SK-N-MC (cell line): ENCODE measurements around the gene ARHGAP24.

Experiments used
- DNase-seq: peaks from one replicate; pipeline ENCODE4 v3.0.0-alpha.2; 2011; ENCODE audit warnings: low read depth, low spot score
- H3K27ac ChIP-seq: fragments of 200-600 bp; sonication (generic); 2 replicates; pipeline ENCODE4 v1.5.1; 2016; ENCODE audit warnings: mixed run types
- H3K36me3 ChIP-seq: fragments of 200-600 bp; sonication (generic); 2 replicates; pipeline ENCODE4 v1.6.1; 2017; ENCODE audit warnings: antibody characterized with exemption, low read length, mixed read lengths; ENCODE audit not compliant: insufficient read depth
- H3K4me3 ChIP-seq: fragments of 200-600 bp; sonication (generic); 2 replicates; pipeline ENCODE4 v1.5.1; 2016
- H3K9ac ChIP-seq: fragments of 200-600 bp; sonication (generic); 2 replicates; pipeline ENCODE4 v1.8.0; 2017; ENCODE audit warnings: mixed run types, mixed read lengths; ENCODE audit not compliant: insufficient read length
- H3K9me3 ChIP-seq: fragments of 200-600 bp; sonication (generic); 2 replicates; pipeline ENCODE4 v1.6.1; 2017; ENCODE audit warnings: low read depth, mild to moderate bottlenecking, antibody characterized with exemption, low read length, moderate library complexity, mixed read lengths
- EZH2 ChIP-seq: fragments of 200-600 bp; sonication (generic); IDR thresholded peaks from one replicate; pipeline ENCODE4 v1.6.1; 2017; ENCODE audit warnings: antibody characterized with exemption
- FOXP2 ChIP-seq: optimal IDR thresholded peaks from 2 replicates; pipeline ENCODE3; 2011; ENCODE audit warnings: mild to moderate bottlenecking, moderate library complexity; ENCODE audit not compliant: insufficient read depth; ENCODE audit errors: extremely low read length, control extremely low read depth
- POLR2AphosphoS5 ChIP-seq: IDR thresholded peaks from 2 replicates; pipeline ENCODE4 v1.6.1; 2012; ENCODE audit warnings: mild to moderate bottlenecking, low read depth, low read length, borderline replicate concordance

ARHGAP24 gene

DNA sequence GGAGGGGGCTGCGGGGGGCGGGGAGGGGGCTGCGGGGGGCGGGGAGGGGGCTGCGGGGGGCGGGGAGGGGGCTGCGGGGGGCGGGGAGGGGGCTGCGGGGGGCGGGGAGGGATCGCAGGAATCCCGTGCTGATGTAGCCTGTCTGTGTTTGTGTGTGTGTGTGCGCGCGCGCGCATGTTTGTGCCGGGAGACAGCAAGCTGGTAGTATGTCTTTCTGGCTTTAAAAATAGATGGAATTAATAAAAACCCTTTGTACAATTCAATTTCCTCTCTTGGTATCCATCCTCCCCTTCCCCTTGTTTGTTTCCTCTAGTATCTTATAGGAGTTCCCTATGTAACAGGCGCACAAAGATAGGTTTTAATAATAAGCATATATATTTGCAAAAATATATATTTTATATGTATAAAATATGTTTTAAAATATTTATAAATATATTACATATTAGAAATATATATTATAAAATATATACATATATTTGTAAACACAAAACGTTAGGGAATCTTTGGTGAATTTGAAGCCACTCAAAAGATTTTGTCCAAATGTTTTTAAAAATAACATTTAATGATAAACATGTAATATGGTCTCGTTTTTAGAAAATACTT is 782 bp downstream of the ARHGAP24 start:
- TF ChIP-seq FOXP2: no peak
- TF ChIP-seq EZH2: no peak
- no peak for TF ChIP-seq POLR2AphosphoS5
- Histone ChIP-seq H3K27ac (no peak overlapping the region), H3K4me3 (peak overlapping the region; percentile 93), H3K36me3 (no peaks in the 10 kb centered on the region), H3K9ac (peak overlapping the region; percentile 59), H3K9me3 (no peaks in the 10 kb centered on the region)
- no peak for DNase-seq

DNA sequence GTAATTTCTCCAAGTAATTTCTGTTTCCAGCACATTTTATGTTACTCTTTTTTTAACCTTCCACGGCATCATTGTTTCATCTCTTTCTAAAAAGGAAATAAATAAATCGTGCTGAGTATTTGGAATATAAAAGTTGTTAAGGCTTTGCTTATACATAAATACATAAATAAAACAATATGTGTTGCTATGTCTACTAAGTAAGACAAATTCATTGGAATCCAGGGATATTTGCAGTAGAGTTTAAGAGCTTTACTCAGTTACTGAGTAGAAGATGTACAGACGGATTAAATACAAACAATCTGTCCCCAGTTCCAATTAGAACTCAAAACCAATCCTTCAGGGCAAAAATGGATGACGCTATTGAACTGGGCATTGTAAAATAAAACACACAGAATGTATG is 1.4 kb downstream of the ARHGAP24 start:
- Histone ChIP-seq H3K9ac (peak overlapping the region; percentile 35), H3K27ac (no peak overlapping the region), H3K9me3 (no peaks in the 10 kb centered on the region), H3K36me3 (no peaks in the 10 kb centered on the region), H3K4me3 (peak overlapping the region; percentile 78)
- no peak for DNase-seq
- TF ChIP-seq EZH2 (no peak), POLR2AphosphoS5 (no peak), FOXP2 (no peak)

GRCh38 chr4:85477534-85477933 is 2.6 kb downstream of the ARHGAP24 start:
- Histone ChIP-seq H3K9me3 (no peaks in the 10 kb centered on the region), H3K4me3 (no peak overlapping the region), H3K27ac (no peak overlapping the region), H3K9ac (no peak overlapping the region), H3K36me3 (no peaks in the 10 kb centered on the region)
- no peak for TF ChIP-seq EZH2
- TF ChIP-seq POLR2AphosphoS5: no peak
- no peak for TF ChIP-seq FOXP2
- no peak for DNase-seq

DNA sequence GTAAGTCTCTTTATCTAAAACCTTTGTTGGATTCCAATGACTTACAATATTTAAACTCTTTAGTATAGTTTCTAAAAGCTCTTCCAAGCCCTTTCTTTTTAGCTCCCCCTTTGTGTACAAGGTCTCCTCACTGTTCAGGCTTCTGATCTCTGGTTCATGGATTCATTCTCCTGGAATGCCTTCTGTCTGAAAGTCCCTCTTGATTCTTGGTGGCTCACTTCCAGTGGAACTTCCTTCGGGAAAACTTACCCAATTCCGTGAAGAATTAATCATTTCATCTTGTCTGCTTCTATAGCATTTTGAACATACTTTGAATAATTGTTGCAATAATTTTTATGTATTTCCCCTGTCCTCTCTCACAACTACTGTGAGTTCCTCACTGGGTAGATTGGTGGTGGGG is 3.6 kb downstream of the ARHGAP24 start:
- H3K36me3 ChIP-seq: no peaks in the 10 kb centered on the region
- H3K27ac ChIP-seq: no peak overlapping the region
- no peak overlapping the region for H3K4me3 ChIP-seq
- no peak for TF ChIP-seq EZH2
- TF ChIP-seq POLR2AphosphoS5: no peak
- no peak for TF ChIP-seq FOXP2
- no peak overlapping the region for H3K9ac ChIP-seq
- no peaks in the 10 kb centered on the region for H3K9me3 ChIP-seq
- no peak for DNase-seq

DNA sequence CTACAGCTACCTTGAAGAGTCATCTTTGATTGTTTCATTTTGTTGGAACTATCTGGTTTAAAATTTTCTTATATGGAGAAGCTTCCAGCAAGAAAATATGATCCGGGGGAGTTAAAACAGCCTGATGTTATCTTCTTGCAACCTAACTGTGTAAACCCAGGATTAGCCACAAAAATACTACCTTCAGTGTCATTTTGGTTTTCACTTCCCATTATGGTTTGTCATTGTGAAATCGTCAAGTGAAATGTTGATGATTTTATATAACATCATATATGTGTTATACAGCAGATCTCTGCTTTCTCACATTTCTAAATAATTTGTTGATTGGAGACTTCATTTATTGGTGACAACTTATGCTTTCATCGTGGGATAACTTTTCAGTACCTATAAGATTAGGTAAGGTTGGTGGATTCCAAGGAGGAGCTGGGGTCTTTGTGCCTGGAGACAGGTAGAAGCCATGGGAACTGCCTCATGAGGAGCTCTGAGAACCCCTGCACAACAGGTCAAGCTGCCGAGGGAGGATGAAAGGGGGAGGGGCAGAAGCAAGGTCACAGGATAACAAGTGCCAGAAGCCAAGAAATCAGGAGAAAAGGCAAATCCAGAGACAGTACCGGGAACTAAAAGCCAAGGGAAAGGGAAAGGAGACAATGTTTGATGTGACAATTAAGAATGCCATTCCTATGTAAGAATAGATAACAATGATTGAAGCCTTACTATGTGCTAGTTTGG is 7.2 kb downstream of the ARHGAP24 start:
- Histone ChIP-seq H3K4me3 (no peak overlapping the region), H3K27ac (no peak overlapping the region), H3K36me3 (no peaks in the 10 kb centered on the region), H3K9me3 (no peaks in the 10 kb centered on the region), H3K9ac (no peak overlapping the region)
- no peak for TF ChIP-seq EZH2
- no peak for TF ChIP-seq POLR2AphosphoS5
- no peak for TF ChIP-seq FOXP2
- DNase-seq: no peak

- H3K27ac ChIP-seq: no peak overlapping the region
Observed at GRCh38 chr4:85486425-85487086, 11.6 kb downstream of the ARHGAP24 start.

GRCh38 chr4:85488416-85488815 is 13.5 kb downstream of the ARHGAP24 start:
- Histone ChIP-seq H3K27ac (no peak overlapping the region), H3K9me3 (no peaks in the 10 kb centered on the region), H3K4me3 (no peak overlapping the region), H3K36me3 (no peaks in the 10 kb centered on the region), H3K9ac (no peak overlapping the region)
- no peak for TF ChIP-seq EZH2
- no peak for TF ChIP-seq FOXP2
- no peak for TF ChIP-seq POLR2AphosphoS5
- DNase-seq: no peak

More at GRCh38 chr4:85486425-85487086, 11.6 kb downstream of the ARHGAP24 start:
- no peaks in the 10 kb centered on the region for H3K36me3 ChIP-seq
- TF ChIP-seq EZH2: no peak
- no peak for TF ChIP-seq FOXP2
- no peak for TF ChIP-seq POLR2AphosphoS5
- no peak overlapping the region for H3K4me3 ChIP-seq
- no peak for DNase-seq
- no peak overlapping the region for H3K9ac ChIP-seq
- no peaks in the 10 kb centered on the region for H3K9me3 ChIP-seq

- TF ChIP-seq FOXP2 (no peak), POLR2AphosphoS5 (no peak), EZH2 (no peak)
- no peaks in the 10 kb centered on the region for H3K9me3 ChIP-seq
- H3K27ac ChIP-seq: no peak overlapping the region
- no peak overlapping the region for H3K4me3 ChIP-seq
- DNase-seq: no peak
- H3K36me3 ChIP-seq: no peaks in the 10 kb centered on the region
- H3K9ac ChIP-seq: no peak overlapping the region
Observed at GRCh38 chr4:85489273-85489981, 14.5 kb downstream of the ARHGAP24 start.

DNA sequence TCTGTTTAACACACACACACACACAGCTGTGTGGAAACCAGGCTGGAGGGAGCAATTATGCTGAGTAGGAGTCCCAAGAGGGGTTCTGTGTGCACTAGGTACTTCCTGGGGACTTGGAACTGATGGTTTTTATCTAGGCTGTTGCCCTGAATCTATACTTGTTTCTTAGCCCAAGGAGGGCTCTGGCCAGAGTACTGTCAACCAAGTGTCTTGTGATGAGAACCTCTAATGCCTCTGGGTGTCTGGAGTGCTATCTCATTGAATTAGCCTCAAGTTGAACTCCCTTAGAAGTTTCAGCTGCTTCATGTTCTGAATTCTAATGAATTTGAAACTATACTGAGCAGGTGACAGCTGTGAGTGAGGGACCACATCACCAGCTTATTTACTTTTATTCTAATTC is 16.6 kb downstream of the ARHGAP24 start:
- no peak for DNase-seq
- TF ChIP-seq FOXP2 (no peak), EZH2 (no peak), POLR2AphosphoS5 (no peak)
- no peak overlapping the region for H3K4me3 ChIP-seq
- no peaks in the 10 kb centered on the region for H3K36me3 ChIP-seq
- H3K27ac ChIP-seq: no peak overlapping the region
- no peak overlapping the region for H3K9ac ChIP-seq
- no peaks in the 10 kb centered on the region for H3K9me3 ChIP-seq
